Endodermal cell (in vitro differentiated cells): Measurements from ENCODE around the gene CD59. TPM values are rescaled to one million over a fixed set of nuclear protein-coding genes. Genes with fewer than 3 reads are reported as not detected.

Source experiments
- DNase-seq: peaks from one replicate; pipeline ENCODE4 v3.0.0-alpha.2; 2017
- H3K27ac ChIP-seq: 2 replicates; pipeline ENCODE4 v1.5.1; 2013; ENCODE audit warnings: mild to moderate bottlenecking, low read depth, low read length, moderate library complexity
- H3K27me3 ChIP-seq: 2 replicates; pipeline ENCODE4 v1.6.1; 2013; ENCODE audit warnings: mild to moderate bottlenecking, low read length, moderate library complexity; ENCODE audit not compliant: insufficient read depth, control insufficient read depth, poor library complexity, severe bottlenecking
- H3K36me3 ChIP-seq: 2 replicates; pipeline ENCODE4 v1.7.0; 2013; ENCODE audit warnings: mild to moderate bottlenecking, low read length, moderate library complexity; ENCODE audit not compliant: control insufficient read depth, insufficient read depth
- H3K4me1 ChIP-seq: one replicate; pipeline ENCODE4 v1.7.0; 2013; ENCODE audit warnings: low read length; ENCODE audit not compliant: control insufficient read depth, insufficient read depth
- H3K4me3 ChIP-seq: 2 replicates; pipeline ENCODE4 v1.5.1; 2013; ENCODE audit warnings: mild to moderate bottlenecking, low read length, moderate library complexity
- H3K9ac ChIP-seq: 2 replicates; pipeline ENCODE4 v1.6.1; 2013; ENCODE audit warnings: mild to moderate bottlenecking, low read length, moderate library complexity; ENCODE audit not compliant: poor library complexity, severe bottlenecking; ENCODE audit errors: extremely low read depth
- H3K9me3 ChIP-seq: 2 replicates; pipeline ENCODE4 v1.6.1; 2013; ENCODE audit warnings: mild to moderate bottlenecking, low read length, moderate library complexity; ENCODE audit not compliant: control insufficient read depth
- H3K27ac Mint-ChIP-seq: 2 replicates; pipeline ENCODE4 v1.8.0; 2020; ENCODE audit warnings: mixed read lengths
- H3K27me3 Mint-ChIP-seq: 2 replicates; pipeline ENCODE4 v1.8.0; 2021; ENCODE audit warnings: mild to moderate bottlenecking, mixed read lengths; ENCODE audit not compliant: insufficient read depth
- H3K36me3 Mint-ChIP-seq: 2 replicates; pipeline ENCODE4 v1.8.0; 2020; ENCODE audit warnings: low read depth, mixed read lengths
- H3K4me1 Mint-ChIP-seq: 2 replicates; pipeline ENCODE4 v1.8.0; 2020; ENCODE audit warnings: mixed read lengths
- H3K4me3 Mint-ChIP-seq: 2 replicates; pipeline ENCODE4 v1.8.0; 2020; ENCODE audit warnings: mild to moderate bottlenecking, moderate library complexity, mixed read lengths
- H3K9me3 Mint-ChIP-seq: 2 replicates; pipeline ENCODE4 v1.8.0; 2020; ENCODE audit warnings: mild to moderate bottlenecking, mixed read lengths
- CTCF ChIP-seq: fragments of 200-600 bp; sonication (generic); conservative IDR thresholded peaks from 2 replicates; pipeline ENCODE4 v1.5.0; 2021; ENCODE audit warnings: antibody characterized with exemption, mild to moderate bottlenecking
- WGBS, 2 experiments: methylation state at CpG; one replicate each; pipeline versions ENCODE4 v1.1.5 to v1.1.7; 2013; ENCODE audit warnings: missing lambda C conversion rate in 2 of 2, mixed read lengths in 1 of 2; ENCODE audit not compliant: insufficient coverage in 1 of 2, insufficient read length in 1 of 2; 5-methylcytosine and 5-hydroxymethylcytosine counted together
- total RNA-seq, 2 donors: library from RNA; stranded (reverse); fragmentation: NEBNext Ultra II Directional in 1 of 2; extraction: Animal tissue kit (Norgen Biotek cat#: 25700) in 1 of 2; gene quantifications; 2 replicates in 1 of 2; 3 replicates in 1 of 2; pipeline ENCODE4 v1.2.1, GENCODE V29; 2021

Gene CD59
- total RNA-seq, 2 donors from 2014 or later, result 111 to 142 TPM

- H3K27ac Mint-ChIP-seq, result no peak overlapping the region
- no peaks in the 10 kb centered on the region for H3K27me3 Mint-ChIP-seq
- no peak overlapping the region for H3K27ac ChIP-seq
- H3K9me3 Mint-ChIP-seq, result peaks cover 8% of the 10 kb centered on the region
- H3K4me3 ChIP-seq, result no peak overlapping the region
- WGBS, 2 experiments, result 97 to 100% methylated on average over 2 of the region's 2 CpGs
- H3K4me1 Mint-ChIP-seq, result no peaks in the 10 kb centered on the region
- no peak for TF ChIP-seq CTCF
- H3K27me3 ChIP-seq, result no peaks in the 10 kb centered on the region
- peaks cover 16% of the 10 kb centered on the region for H3K9me3 ChIP-seq
- H3K4me1 ChIP-seq, result no peaks in the 10 kb centered on the region
- no peak for DNase-seq
- no peak overlapping the region for H3K4me3 Mint-ChIP-seq
- peaks cover 30% of the 10 kb centered on the region for H3K36me3 Mint-ChIP-seq
- H3K9ac ChIP-seq, result no peak overlapping the region
- peaks cover 27% of the 10 kb centered on the region for H3K36me3 ChIP-seq
These were observed 29.9 kb upstream of the CD59 start for GRCh38 chr11:33766085-33766484.

GRCh38 chr11:33761471-33761870, 25.2 kb upstream of the CD59 start:
- Histone ChIP-seq H3K4me1 (no peaks in the 10 kb centered on the region), H3K9me3 (peaks cover 16% of the 10 kb centered on the region), H3K36me3 (peaks cover 23% of the 10 kb centered on the region), H3K9ac (no peak overlapping the region), H3K27ac (no peak overlapping the region), H3K4me3 (no peak overlapping the region), H3K27me3 (no peaks in the 10 kb centered on the region)
- Mint-ChIP-seq H3K9me3 (peaks cover 8% of the 10 kb centered on the region), H3K4me3 (no peak overlapping the region), H3K4me1 (no peaks in the 10 kb centered on the region), H3K36me3 (peaks cover 35% of the 10 kb centered on the region), H3K27me3 (no peaks in the 10 kb centered on the region), H3K27ac (no peak overlapping the region)
- TF ChIP-seq CTCF, result no peak
- WGBS, 2 experiments, result 91 to 96% methylated on average over 1 to 2 of the region's 2 CpGs
- DNase-seq, result no peak

GRCh38 chr11:33753304-33753967, 17.2 kb upstream of the CD59 start:
- no peak overlapping the region for H3K4me3 Mint-ChIP-seq
- no peaks in the 10 kb centered on the region for H3K27me3 ChIP-seq
- peaks cover 8% of the 10 kb centered on the region for H3K36me3 Mint-ChIP-seq
- H3K36me3 ChIP-seq, result peaks cover 11% of the 10 kb centered on the region
- no peaks in the 10 kb centered on the region for H3K9me3 ChIP-seq
- H3K27me3 Mint-ChIP-seq, result no peaks in the 10 kb centered on the region
- H3K4me1 ChIP-seq, result no peaks in the 10 kb centered on the region
- DNase-seq, result no peak
- no peaks in the 10 kb centered on the region for H3K9me3 Mint-ChIP-seq
- no peaks in the 10 kb centered on the region for H3K4me1 Mint-ChIP-seq
- no peak overlapping the region for H3K27ac ChIP-seq
- H3K27ac Mint-ChIP-seq, result no peak overlapping the region
- H3K4me3 ChIP-seq, result no peak overlapping the region
- no peak for TF ChIP-seq CTCF
- WGBS, 2 experiments, result 83 to 94% methylated on average over 3 to 4 of the region's 4 CpGs
- H3K9ac ChIP-seq, result no peak overlapping the region
